ENCODE measurements around the gene TDRD9. TPM values are rescaled to one million over a fixed set of nuclear protein-coding genes. Genes with fewer than 3 reads are reported as not detected.

TDRD9 gene
- total RNA-seq, 2 experiments from 2014 or later = 1.2 to 1.6 TPM

DNA sequence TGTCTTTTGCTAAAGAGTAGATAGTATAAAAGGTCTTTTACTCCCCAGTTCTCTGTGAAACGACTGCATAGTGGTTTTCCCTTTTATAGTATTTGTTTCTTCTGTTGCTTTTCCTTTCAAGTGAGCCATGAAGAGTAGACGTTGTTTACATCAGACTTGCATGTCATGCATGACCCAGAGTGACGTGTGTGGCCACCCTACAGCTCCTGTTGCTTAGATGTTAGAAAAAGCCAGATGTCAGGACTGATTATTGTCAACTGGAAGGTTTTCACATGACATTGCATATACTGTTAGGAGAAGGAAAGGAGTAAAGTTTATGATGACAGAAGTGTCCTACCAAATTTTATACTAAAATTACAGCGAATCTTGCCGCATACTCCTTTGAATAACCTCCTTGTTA lies 15.4 kb downstream of the TDRD9 start:
- no peaks in the 10 kb centered on the region for H3K36me3 Mint-ChIP-seq (ENCODE audit: low read depth)
- ChIA-PET POLR2A (no interaction called here), CTCF (no interaction called here)
- H3K27me3 Mint-ChIP-seq = peaks cover 28% of the 10 kb centered on the region
- ATAC-seq = no peak
- TF ChIP-seq, protein P1, sequence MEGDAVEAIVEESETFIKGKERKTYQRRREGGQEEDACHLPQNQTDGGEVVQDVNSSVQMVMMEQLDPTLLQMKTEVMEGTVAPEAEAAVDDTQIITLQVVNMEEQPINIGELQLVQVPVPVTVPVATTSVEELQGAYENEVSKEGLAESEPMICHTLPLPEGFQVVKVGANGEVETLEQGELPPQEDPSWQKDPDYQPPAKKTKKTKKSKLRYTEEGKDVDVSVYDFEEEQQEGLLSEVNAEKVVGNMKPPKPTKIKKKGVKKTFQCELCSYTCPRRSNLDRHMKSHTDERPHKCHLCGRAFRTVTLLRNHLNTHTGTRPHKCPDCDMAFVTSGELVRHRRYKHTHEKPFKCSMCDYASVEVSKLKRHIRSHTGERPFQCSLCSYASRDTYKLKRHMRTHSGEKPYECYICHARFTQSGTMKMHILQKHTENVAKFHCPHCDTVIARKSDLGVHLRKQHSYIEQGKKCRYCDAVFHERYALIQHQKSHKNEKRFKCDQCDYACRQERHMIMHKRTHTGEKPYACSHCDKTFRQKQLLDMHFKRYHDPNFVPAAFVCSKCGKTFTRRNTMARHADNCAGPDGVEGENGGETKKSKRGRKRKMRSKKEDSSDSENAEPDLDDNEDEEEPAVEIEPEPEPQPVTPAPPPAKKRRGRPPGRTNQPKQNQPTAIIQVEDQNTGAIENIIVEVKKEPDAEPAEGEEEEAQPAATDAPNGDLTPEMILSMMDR (IDR thresholded peaks at IDR 0.05) = no peak
- no peak for DNase-seq
- H3K27ac Mint-ChIP-seq = no peak overlapping the region
- intact Hi-C loops (cut with micrococcal nuclease) = no loop called here
- no peaks in the 10 kb centered on the region for H3K4me1 Mint-ChIP-seq (ENCODE audit: low read depth)
- no peak overlapping the region for H3K4me3 Mint-ChIP-seq
- H3K9me3 Mint-ChIP-seq = peaks cover 2% of the 10 kb centered on the region

DNA sequence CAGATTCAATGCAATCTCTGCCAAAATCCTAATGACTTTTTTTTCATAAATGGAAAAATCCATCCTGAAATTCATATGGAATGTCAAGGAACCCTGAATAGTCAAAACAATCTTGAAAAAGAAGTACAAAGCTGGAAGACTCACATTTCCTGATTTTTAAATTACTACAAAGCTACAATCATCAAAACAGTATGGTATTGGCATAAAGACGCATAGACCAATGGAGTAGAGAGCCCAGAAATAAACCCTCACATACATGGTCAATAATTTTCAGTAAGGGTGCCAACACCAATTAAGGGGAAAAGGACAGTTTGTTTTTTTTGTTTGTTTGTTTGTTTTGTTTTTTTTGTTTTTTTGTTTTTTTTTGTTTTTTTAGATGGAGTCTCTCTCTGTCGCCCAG lies 18.7 kb downstream of the TDRD9 start:
- H3K4me1 Mint-ChIP-seq (ENCODE audit: low read depth) = no peaks in the 10 kb centered on the region
- ATAC-seq (no peak), DNase-seq (no peak)
- H3K4me3 Mint-ChIP-seq = no peak overlapping the region
- H3K27ac Mint-ChIP-seq = no peak overlapping the region
- ChIA-PET POLR2A (no interaction called here), CTCF (interaction anchor here (1.2 kb wide), 1 partner anchor 46 kb away, joined by 4 read pairs; no protein-coding TSS in a partner anchor)
- TF ChIP-seq, protein P1 (IDR thresholded peaks at IDR 0.05) = no peak
- intact Hi-C loops (cut with micrococcal nuclease) = no loop called here
- H3K36me3 Mint-ChIP-seq (ENCODE audit: low read depth) = no peaks in the 10 kb centered on the region
- H3K27me3 Mint-ChIP-seq = peaks cover 18% of the 10 kb centered on the region
- H3K9me3 Mint-ChIP-seq = peaks cover 2% of the 10 kb centered on the region

DNA sequence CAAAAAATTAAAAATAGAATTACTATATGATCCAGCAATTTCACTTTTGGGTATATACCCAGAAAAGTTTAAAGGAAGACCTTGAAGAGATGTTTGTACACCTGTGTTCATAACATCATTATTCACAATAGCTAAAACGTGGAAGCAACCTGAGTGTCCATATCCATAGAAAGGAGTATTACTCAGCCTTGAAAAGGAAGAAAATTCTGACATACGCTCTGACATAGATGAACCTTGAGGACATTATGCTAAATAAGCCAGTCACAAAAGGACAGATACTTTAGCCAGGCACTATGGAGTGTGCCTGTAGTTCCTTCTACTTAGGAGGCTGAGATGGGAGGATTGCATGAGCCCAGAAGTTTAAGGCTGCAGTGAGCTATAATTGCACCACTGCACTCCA lies 20.2 kb downstream of the TDRD9 start:
- ChIA-PET CTCF (no interaction called here), POLR2A (no interaction called here)
- ATAC-seq = no peak
- H3K27me3 Mint-ChIP-seq = peaks cover 14% of the 10 kb centered on the region
- no peaks in the 10 kb centered on the region for H3K36me3 Mint-ChIP-seq (ENCODE audit: low read depth)
- TF ChIP-seq, protein P1 (IDR thresholded peaks at IDR 0.05) = no peak
- no peaks in the 10 kb centered on the region for H3K4me1 Mint-ChIP-seq (ENCODE audit: low read depth)
- intact Hi-C loops (cut with micrococcal nuclease) = no loop called here
- no peak overlapping the region for H3K27ac Mint-ChIP-seq
- peaks cover 2% of the 10 kb centered on the region for H3K9me3 Mint-ChIP-seq
- H3K4me3 Mint-ChIP-seq = no peak overlapping the region
- DNase-seq = no peak

DNA sequence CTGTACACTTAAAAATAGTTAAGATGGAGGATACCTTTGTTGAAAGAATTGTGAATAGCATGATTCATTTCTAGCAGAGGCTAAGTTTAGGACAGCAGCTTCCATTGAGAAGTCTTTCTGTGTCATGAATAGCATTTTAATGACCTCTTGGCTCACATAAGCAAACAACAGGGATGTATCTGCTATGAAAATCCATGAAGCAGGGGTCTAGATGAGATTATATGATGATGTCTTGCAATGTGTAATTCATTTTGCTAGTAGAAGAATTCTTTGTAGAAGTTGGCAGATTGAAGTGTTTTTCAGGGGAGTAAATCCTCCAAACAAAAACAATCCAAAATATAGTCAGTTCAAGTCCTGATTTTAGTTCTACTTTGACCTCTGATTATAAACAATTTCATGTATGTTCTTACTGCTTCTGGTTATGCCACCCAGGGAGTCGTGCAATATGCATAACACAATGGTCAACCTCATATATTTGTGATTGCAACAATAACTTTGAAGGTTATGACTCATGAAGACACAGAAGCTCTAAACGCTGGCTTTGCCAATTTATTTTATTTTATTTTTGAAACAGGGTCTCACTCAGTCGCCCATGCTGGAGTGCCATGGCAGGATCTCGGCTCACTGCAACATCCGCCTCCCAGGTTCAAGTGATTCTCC lies 21.0 kb downstream of the TDRD9 start:
- CTCF ChIA-PET = no interaction called here
- H3K9me3 Mint-ChIP-seq = peaks cover 2% of the 10 kb centered on the region
- no peak overlapping the region for H3K4me3 Mint-ChIP-seq
- intact Hi-C loops (cut with micrococcal nuclease) = no loop called here
- peaks cover 13% of the 10 kb centered on the region for H3K27me3 Mint-ChIP-seq
- POLR2A ChIA-PET = no interaction called here
- DNase-seq (no peak), ATAC-seq (no peak)
- H3K36me3 Mint-ChIP-seq (ENCODE audit: low read depth) = no peaks in the 10 kb centered on the region
- H3K27ac Mint-ChIP-seq = no peak overlapping the region
- TF ChIP-seq, protein P1 (IDR thresholded peaks at IDR 0.05) = no peak
- H3K4me1 Mint-ChIP-seq (ENCODE audit: low read depth) = no peaks in the 10 kb centered on the region

DNA sequence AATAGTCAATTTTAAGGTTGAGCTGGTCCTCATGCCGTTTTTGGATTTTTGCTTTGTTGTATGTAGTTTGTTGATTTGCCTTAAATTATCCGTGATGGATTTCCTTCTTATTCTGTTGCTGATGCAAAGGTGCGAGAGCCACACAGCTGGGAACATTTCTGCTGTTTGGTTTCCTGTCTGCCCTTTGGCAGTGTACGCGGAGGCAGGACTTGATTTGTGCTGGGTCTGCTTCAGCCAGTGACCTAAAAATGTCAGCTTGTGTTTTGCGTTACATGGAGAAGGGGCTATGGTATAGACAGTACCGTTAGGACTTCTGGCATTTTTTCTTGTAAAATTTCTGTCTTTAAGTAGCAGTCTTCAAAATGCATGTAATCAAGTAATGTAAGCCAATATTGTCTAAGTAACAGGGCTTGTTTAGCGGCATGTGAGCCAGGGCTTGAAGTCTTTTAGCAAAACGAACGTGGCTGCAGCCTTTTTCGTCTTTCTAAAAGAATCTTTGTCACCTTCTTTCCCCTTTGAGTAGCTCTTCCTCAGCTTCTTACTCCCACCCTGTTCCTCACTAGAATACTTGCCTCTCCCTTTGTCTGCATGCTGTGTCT lies 32.3 kb downstream of the TDRD9 start:
- POLR2A ChIA-PET = no interaction called here
- CTCF ChIA-PET = interaction anchor here (1.0 to 1.7 kb wide), 2 partner anchors 8 to 19 kb away, joined by 3 to 4 read pairs; partner anchors contain the start of gene RD3L
- no peaks in the 10 kb centered on the region for H3K4me1 Mint-ChIP-seq (ENCODE audit: low read depth)
- H3K27ac Mint-ChIP-seq = no peak overlapping the region
- no peaks in the 10 kb centered on the region for H3K9me3 Mint-ChIP-seq
- no peak for ATAC-seq
- peaks cover 4% of the 10 kb centered on the region for H3K27me3 Mint-ChIP-seq
- no peak for DNase-seq
- H3K4me3 Mint-ChIP-seq = no peak overlapping the region
- TF ChIP-seq, protein P1 (IDR thresholded peaks at IDR 0.05) = no peak
- H3K36me3 Mint-ChIP-seq (ENCODE audit: low read depth) = no peaks in the 10 kb centered on the region
- intact Hi-C loops (cut with micrococcal nuclease) = no loop called here

Measured in activated CD8-positive, alpha-beta T cell treated with anti-CD3 and anti-CD28 coated beads for 36 hours (primary cell).